Activated naive CD8-positive, alpha-beta T cell treated with anti-CD3 and anti-CD28 coated beads, Interleukin-2, amount 10 ng/mL, durations not matched to agents 7 days and 5 days (primary cell): Measurements from ENCODE around the gene P3H2. TPM values are rescaled to one million over a fixed set of nuclear protein-coding genes. Genes with fewer than 3 reads are reported as not detected.

Experiments
- ATAC-seq: fragments of 150-1000 bp; cut with Tn5 transposase; one replicate; pipeline ENCODE4 v1.10.0; 2021; ENCODE audit warnings: low read depth, moderate library complexity
- POLR2A ChIA-PET: fragments of 350-600 bp; sonication (Branson Sonifier 250); formaldehyde crosslinking; loops from one replicate; lab custom pipeline; 2021; ENCODE audit warnings: antibody characterized with exemption; lab: Charles Lee
- DNase-seq: peaks from one replicate; pipeline ENCODE4 v3.0.0; 2021
- H3K27ac Mint-ChIP-seq: one replicate; pipeline ENCODE4 v1.8.0; 2022; ENCODE audit warnings: mild to moderate bottlenecking, mixed read lengths
- H3K27me3 Mint-ChIP-seq: one replicate; pipeline ENCODE4 v1.8.0; 2022; ENCODE audit warnings: mild to moderate bottlenecking, moderate library complexity, mixed read lengths
- H3K36me3 Mint-ChIP-seq: one replicate; pipeline ENCODE4 v1.8.0; 2021; ENCODE audit warnings: mild to moderate bottlenecking, mixed read lengths
- H3K4me1 Mint-ChIP-seq: one replicate; pipeline ENCODE4 v1.8.0; 2021; ENCODE audit warnings: mixed read lengths
- H3K4me3 Mint-ChIP-seq: one replicate; pipeline ENCODE4 v1.8.0; 2022; ENCODE audit warnings: mild to moderate bottlenecking, moderate library complexity, mixed read lengths
- H3K9me3 Mint-ChIP-seq: one replicate; pipeline ENCODE4 v1.8.0; 2021; ENCODE audit warnings: mixed read lengths
- total RNA-seq, 2 experiments: library from RNA; stranded (reverse); gene quantifications; one replicate each; pipeline ENCODE4 v1.2.3, GENCODE V29; 2021

P3H2 gene
- total RNA-seq, 2 experiments from 2014 or later: not detected

- POLR2A ChIA-PET: no interaction called here
- DNase-seq: no peak
- Mint-ChIP-seq H3K27ac (no peak overlapping the region), H3K27me3 (peaks cover 2% of the 10 kb centered on the region), H3K4me1 (no peaks in the 10 kb centered on the region), H3K4me3 (no peak overlapping the region), H3K9me3 (peaks cover 1% of the 10 kb centered on the region), H3K36me3 (no peaks in the 10 kb centered on the region)
- ATAC-seq: no peak
Measured at GRCh38 chr3:189937302-189938127, 183.2 kb downstream of the P3H2 start.

DNA sequence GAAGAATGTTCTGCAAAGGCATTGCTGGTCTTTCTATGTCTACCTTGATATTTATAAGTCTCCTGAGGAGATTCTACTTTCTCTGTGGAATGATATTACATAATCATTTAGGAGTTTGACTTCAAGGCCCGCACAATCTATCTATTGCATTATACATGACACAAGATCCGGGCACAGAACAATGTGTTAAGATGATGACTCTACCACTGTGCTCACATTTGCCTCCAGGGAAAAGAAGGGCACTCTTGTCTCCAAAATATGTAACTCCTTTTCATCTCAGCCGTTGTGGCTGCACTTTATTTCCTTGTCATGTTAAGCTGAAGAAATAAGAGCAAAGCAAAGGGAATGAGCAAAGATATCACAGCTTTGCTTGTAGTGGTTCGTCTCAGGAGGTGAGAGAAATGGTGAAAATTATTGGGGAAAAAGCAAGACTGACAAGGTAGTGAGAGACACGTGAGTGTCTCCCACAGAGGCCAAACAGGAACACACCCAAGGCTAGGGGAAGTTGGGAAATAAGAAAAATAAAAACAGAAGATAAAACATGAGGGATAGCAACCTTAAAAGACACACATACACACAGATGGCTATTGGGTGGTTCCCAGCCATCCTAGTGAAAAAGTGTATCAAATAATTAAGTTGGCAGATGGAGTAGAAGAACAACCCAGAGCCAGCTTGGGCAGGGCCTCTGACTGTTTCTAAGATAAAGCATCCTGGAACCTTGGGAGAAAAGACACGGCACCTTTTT is 184.3 kb downstream of the P3H2 start:
- Mint-ChIP-seq H3K36me3 (no peaks in the 10 kb centered on the region), H3K27me3 (peaks cover 2% of the 10 kb centered on the region), H3K4me1 (no peaks in the 10 kb centered on the region), H3K4me3 (no peak overlapping the region), H3K9me3 (peaks cover 1% of the 10 kb centered on the region), H3K27ac (no peak overlapping the region)
- POLR2A ChIA-PET: no interaction called here
- DNase-seq (no peak), ATAC-seq (no peak)

DNA sequence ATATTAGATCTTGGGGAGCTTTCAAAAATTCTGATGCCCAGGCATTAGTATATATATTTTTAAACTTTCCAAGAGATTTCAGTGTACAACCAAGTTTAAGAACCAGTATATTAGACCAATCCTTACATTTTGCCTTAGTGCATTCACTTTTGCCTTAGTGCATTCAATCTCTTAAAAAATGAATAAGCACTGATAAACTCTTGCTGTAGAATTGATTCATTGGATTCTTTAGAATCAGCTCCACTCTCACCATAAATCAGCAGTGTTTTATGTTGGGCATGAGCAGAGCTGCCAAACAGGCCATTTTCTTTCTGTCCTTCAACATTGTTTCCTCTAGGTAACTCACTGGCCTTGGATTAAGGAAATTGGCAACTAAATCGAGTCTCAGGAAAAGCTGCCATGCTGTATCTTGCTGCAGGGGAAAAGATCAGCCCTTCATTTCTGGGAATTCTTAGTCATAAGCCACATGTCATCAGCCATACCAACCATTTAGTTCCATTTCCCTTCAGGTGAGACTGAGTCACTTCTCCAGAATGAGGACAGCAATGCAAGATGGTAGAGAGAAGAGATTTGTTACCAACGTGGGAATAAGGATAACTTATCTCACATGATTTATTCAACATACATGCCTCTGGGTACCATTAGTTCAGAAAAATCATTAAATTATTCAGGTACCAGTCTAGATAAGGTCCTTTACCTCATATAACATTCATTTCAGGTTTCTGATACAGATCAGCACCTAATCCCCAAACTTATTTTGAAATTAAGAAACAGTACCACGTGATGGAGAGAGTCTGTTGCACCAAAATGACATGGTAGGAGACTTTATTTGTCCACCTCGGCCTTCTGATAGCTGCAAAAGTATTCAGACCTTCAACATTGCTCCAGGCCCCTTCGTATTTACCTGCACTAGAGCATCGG is 192.5 kb downstream of the P3H2 start:
- H3K36me3 Mint-ChIP-seq: no peaks in the 10 kb centered on the region
- no peak overlapping the region for H3K4me3 Mint-ChIP-seq
- no peaks in the 10 kb centered on the region for H3K27me3 Mint-ChIP-seq
- H3K9me3 Mint-ChIP-seq: no peaks in the 10 kb centered on the region
- H3K4me1 Mint-ChIP-seq: no peaks in the 10 kb centered on the region
- POLR2A ChIA-PET: no interaction called here
- no peak overlapping the region for H3K27ac Mint-ChIP-seq
- no peak for ATAC-seq
- no peak for DNase-seq

DNA sequence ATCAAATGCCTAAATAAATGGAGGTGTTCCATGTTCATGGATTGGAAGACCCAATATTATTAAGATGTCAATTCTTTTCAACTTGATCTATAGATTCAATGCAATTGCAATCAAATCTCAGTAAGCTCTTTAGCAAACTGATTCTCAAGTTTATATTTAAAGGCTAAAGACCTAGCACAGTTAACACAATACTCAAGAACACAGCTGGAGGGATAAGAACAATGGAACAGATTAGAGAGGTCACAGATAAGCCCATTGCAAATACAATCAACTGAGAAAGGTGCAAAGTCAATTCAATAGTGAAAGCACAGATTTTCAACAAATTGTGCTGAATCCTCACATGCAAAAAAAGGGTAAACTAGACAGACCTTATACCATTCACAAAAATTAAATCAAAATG is 198.9 kb downstream of the P3H2 start:
- no peaks in the 10 kb centered on the region for H3K36me3 Mint-ChIP-seq
- DNase-seq (no peak), ATAC-seq (no peak)
- H3K9me3 Mint-ChIP-seq: peaks cover 2% of the 10 kb centered on the region
- no peaks in the 10 kb centered on the region for H3K4me1 Mint-ChIP-seq
- POLR2A ChIA-PET: no interaction called here
- H3K4me3 Mint-ChIP-seq: no peak overlapping the region
- H3K27ac Mint-ChIP-seq: no peak overlapping the region
- H3K27me3 Mint-ChIP-seq: peaks cover 4% of the 10 kb centered on the region

DNA sequence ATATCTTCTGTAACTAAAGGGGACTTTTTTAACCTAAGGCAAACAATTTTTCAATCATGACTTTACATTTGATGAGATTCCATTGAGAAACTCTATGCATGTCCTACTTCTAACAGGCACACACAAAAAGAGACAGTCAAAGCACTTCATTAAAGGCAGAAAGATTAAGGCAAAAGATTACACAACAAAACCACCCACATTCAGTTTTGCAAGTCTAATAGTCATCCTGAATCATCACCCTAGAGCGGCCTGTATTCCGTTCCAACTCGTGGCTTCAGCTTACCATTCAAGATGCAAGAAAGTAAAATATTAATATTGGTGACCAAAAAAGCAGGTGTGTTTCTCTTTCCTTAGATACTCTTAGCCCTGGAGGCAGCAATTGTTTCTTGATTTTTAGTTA is 205.9 kb downstream of the P3H2 start:
- no peaks in the 10 kb centered on the region for H3K4me1 Mint-ChIP-seq
- ATAC-seq: no peak
- no peak overlapping the region for H3K4me3 Mint-ChIP-seq
- POLR2A ChIA-PET: no interaction called here
- no peaks in the 10 kb centered on the region for H3K36me3 Mint-ChIP-seq
- no peak for DNase-seq
- no peaks in the 10 kb centered on the region for H3K9me3 Mint-ChIP-seq
- no peak overlapping the region for H3K27ac Mint-ChIP-seq
- H3K27me3 Mint-ChIP-seq: peaks cover 4% of the 10 kb centered on the region

DNA sequence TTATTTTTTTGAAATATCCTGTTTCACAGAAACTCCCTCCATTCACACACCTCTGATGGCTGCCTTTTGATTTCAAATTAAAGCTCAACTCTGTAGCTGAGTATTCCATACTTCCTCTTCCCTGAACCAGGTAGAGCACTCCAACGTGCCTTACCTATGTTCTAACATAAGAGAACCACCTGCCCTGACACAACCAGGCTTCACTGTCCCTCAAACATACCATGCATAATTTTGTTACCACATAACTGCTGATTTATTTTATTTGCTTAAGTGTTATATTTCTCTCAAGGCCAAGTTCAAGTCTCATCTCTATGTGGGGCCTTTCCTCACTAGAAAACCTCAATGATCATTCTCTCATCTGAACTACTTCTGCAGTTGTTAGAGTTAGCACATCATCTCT is 209.7 kb downstream of the P3H2 start:
- Mint-ChIP-seq H3K36me3 (no peaks in the 10 kb centered on the region), H3K27ac (no peak overlapping the region), H3K4me3 (no peak overlapping the region), H3K4me1 (no peaks in the 10 kb centered on the region), H3K9me3 (peaks cover 3% of the 10 kb centered on the region), H3K27me3 (no peaks in the 10 kb centered on the region)
- POLR2A ChIA-PET: no interaction called here
- ATAC-seq (no peak), DNase-seq (no peak)

- Mint-ChIP-seq H3K4me1 (no peaks in the 10 kb centered on the region), H3K4me3 (no peak overlapping the region), H3K27me3 (no peaks in the 10 kb centered on the region), H3K36me3 (no peaks in the 10 kb centered on the region), H3K27ac (no peak overlapping the region), H3K9me3 (peaks cover 3% of the 10 kb centered on the region)
- DNase-seq (no peak), ATAC-seq (no peak)
- POLR2A ChIA-PET: no interaction called here
Measured at GRCh38 chr3:189909573-189909972, 211.1 kb downstream of the P3H2 start.

DNA sequence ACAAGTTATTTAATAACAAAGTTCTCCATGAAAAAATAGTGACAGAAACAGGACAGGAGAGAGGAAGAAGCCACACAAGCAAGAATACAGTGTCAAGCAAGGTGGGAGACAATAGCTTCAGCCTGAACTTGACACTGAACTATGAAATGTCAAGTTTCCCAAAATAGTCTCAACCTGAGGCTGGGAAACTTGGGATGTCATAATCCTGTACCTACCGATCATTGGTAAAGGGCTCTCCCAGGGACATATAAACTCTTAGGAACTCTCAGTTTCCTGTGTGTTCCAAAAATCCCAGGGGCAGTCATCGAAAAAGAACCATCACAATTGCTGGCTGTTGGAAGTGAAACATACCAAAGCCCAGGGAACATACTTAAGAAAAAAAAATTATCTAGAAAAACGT is 211.6 kb downstream of the P3H2 start:
- Mint-ChIP-seq H3K36me3 (no peaks in the 10 kb centered on the region), H3K4me1 (no peaks in the 10 kb centered on the region), H3K9me3 (peaks cover 3% of the 10 kb centered on the region), H3K27me3 (no peaks in the 10 kb centered on the region), H3K27ac (no peak overlapping the region), H3K4me3 (no peak overlapping the region)
- DNase-seq: no peak
- POLR2A ChIA-PET: no interaction called here
- no peak for ATAC-seq

GRCh38 chr3:189908646-189909045 is 212.1 kb downstream of the P3H2 start:
- Mint-ChIP-seq H3K27me3 (no peaks in the 10 kb centered on the region), H3K4me1 (no peaks in the 10 kb centered on the region), H3K9me3 (peaks cover 3% of the 10 kb centered on the region), H3K4me3 (no peak overlapping the region), H3K27ac (no peak overlapping the region), H3K36me3 (no peaks in the 10 kb centered on the region)
- ATAC-seq (no peak), DNase-seq (no peak)
- POLR2A ChIA-PET: no interaction called here

- no peaks in the 10 kb centered on the region for H3K36me3 Mint-ChIP-seq
- H3K27ac Mint-ChIP-seq: no peak overlapping the region
- DNase-seq: no peak
- no peaks in the 10 kb centered on the region for H3K4me1 Mint-ChIP-seq
- peaks cover 3% of the 10 kb centered on the region for H3K9me3 Mint-ChIP-seq
- no peak for ATAC-seq
- H3K4me3 Mint-ChIP-seq: no peak overlapping the region
- H3K27me3 Mint-ChIP-seq: no peaks in the 10 kb centered on the region
- POLR2A ChIA-PET: no interaction called here
Measured at GRCh38 chr3:189907803-189908202, 212.9 kb downstream of the P3H2 start.

Other genes with a start within 250 kb of the P3H2 start
- not detected for gene CLDN1, start 201.5 kb upstream of the P3H2 start, total RNA-seq